ENCODE data around the gene ATP2B2.

ATP2B2 gene

GRCh38 chr3:10400749-10401495 lies 104.5 kb downstream of the ATP2B2 start:
- no peak for DNase-seq (ENCODE audit: low read depth, low spot score)

GRCh38 chr3:10400050-10400748 lies 105.2 kb downstream of the ATP2B2 start:
- no peak for DNase-seq (ENCODE audit: low read depth, low spot score)

- DNase-seq (ENCODE audit: low read depth, low spot score): no peak
These were observed 105.8 kb downstream of the ATP2B2 start for GRCh38 chr3:10399634-10400033.

- no peak for DNase-seq (ENCODE audit: low read depth, low spot score)
These were observed 107.0 kb downstream of the ATP2B2 start for GRCh38 chr3:10398341-10398740.

GRCh38 chr3:10397879-10398278 lies 107.5 kb downstream of the ATP2B2 start:
- no peak for DNase-seq (ENCODE audit: low read depth, low spot score)

GRCh38 chr3:10396931-10397330 lies 108.5 kb downstream of the ATP2B2 start:
- no peak for DNase-seq (ENCODE audit: low read depth, low spot score)

GRCh38 chr3:10396083-10396482 lies 109.3 kb downstream of the ATP2B2 start:
- DNase-seq (ENCODE audit: low read depth, low spot score): no peak

GRCh38 chr3:10395671-10396070 lies 109.7 kb downstream of the ATP2B2 start:
- no peak for DNase-seq (ENCODE audit: low read depth, low spot score)

- DNase-seq (ENCODE audit: low read depth, low spot score): no peak
These were observed 110.2 kb downstream of the ATP2B2 start for GRCh38 chr3:10395196-10395595.

GRCh38 chr3:10394491-10395025 lies 110.8 kb downstream of the ATP2B2 start:
- no peak for DNase-seq (ENCODE audit: low read depth, low spot score)

- DNase-seq (ENCODE audit: low read depth, low spot score): no peak
These were observed 111.9 kb downstream of the ATP2B2 start for GRCh38 chr3:10393514-10393913.

- DNase-seq (ENCODE audit: low read depth, low spot score): no peak
These were observed 112.4 kb downstream of the ATP2B2 start for GRCh38 chr3:10392906-10393461.

- no peak for DNase-seq (ENCODE audit: low read depth, low spot score)
These were observed 113.1 kb downstream of the ATP2B2 start for GRCh38 chr3:10392244-10392643.

- DNase-seq (ENCODE audit: low read depth, low spot score): no peak
These were observed 114.0 kb downstream of the ATP2B2 start for GRCh38 chr3:10391391-10391790.

GRCh38 chr3:10390641-10391373 lies 114.6 kb downstream of the ATP2B2 start:
- DNase-seq (ENCODE audit: low read depth, low spot score): no peak

GRCh38 chr3:10389995-10390394 lies 115.4 kb downstream of the ATP2B2 start:
- no peak for DNase-seq (ENCODE audit: low read depth, low spot score)

GRCh38 chr3:10389339-10389738 lies 116.0 kb downstream of the ATP2B2 start:
- no peak for DNase-seq (ENCODE audit: low read depth, low spot score)

GRCh38 chr3:10387881-10388609 lies 117.3 kb downstream of the ATP2B2 start:
- no peak for DNase-seq (ENCODE audit: low read depth, low spot score)

GRCh38 chr3:10386121-10386520 lies 119.3 kb downstream of the ATP2B2 start:
- no peak for DNase-seq (ENCODE audit: low read depth, low spot score)

- no peak for DNase-seq (ENCODE audit: low read depth, low spot score)
These were observed 120.6 kb downstream of the ATP2B2 start for GRCh38 chr3:10384541-10385360.

All from ELF-1 (cell line).